H1 (cell line): Measurements from ENCODE around the gene OTUD1. TPM values are rescaled to one million over a fixed set of nuclear protein-coding genes. Genes with fewer than 3 reads are reported as not detected.

Source experiments
- BCL11A ChIP-seq, 2 experiments: IDR thresholded peaks; one replicate each; pipeline ENCODE4 v1.6.1; 2011; ENCODE audit warnings: low read depth in 2 of 2, low read length in 2 of 2, mild to moderate bottlenecking in 2 of 2
- CBX8 ChIP-seq: fragments of 300-800, 300-1000 bp; sonication (generic); IDR thresholded peaks from 2 replicates; pipeline ENCODE4 v1.7.1; 2016; ENCODE audit warnings: low read depth, low read length, borderline replicate concordance
- HDAC2 ChIP-seq, 2 experiments: fragments of 300-600 bp in 1 of 2; sonication (generic) in 1 of 2; IDR thresholded peaks; 2 replicates each; pipeline ENCODE4 v1.6.1; 2011 to 2012; ENCODE audit warnings: low read depth in 2 of 2, low read length in 2 of 2, mild to moderate bottlenecking in 2 of 2, moderate library complexity in 2 of 2, borderline replicate concordance in 1 of 2, inconsistent platforms in 1 of 2
- SP4 ChIP-seq: IDR thresholded peaks from 2 replicates; pipeline ENCODE4 v1.6.1; 2012; ENCODE audit warnings: low read length, inconsistent platforms
- TEAD4 ChIP-seq: IDR thresholded peaks from 2 replicates; pipeline ENCODE4 v1.6.1; 2012; ENCODE audit warnings: low read depth, low read length, inconsistent platforms, mixed read lengths
- polyA plus RNA-seq, 7 experiments: library from polyadenylated mRNA; depleted of rRNA in 3 of 7; stranded (reverse) in 5 of 7; unstranded in 2 of 7; fragments of >200 nt in 5 of 7; fragments of 200-250 nt in 2 of 7; gene quantifications; 1 replicate in 5 of 7; 2 replicates in 1 of 7; 4 replicates in 1 of 7; pipeline versions ENCODE4 v1.2.1 to v1.2.3, GENCODE V29; 2011 to 2013; ENCODE audit warnings: missing spikeins in 2 of 7, mixed read lengths in 2 of 7
- total RNA-seq: library from RNA; stranded (reverse); fragmentation: NEBNext Ultra II Directional; extraction: Animal tissue kit (Norgen Biotek cat#: 25700); gene quantifications from 2 replicates; pipeline ENCODE4 v1.2.1, GENCODE V29; 2021
- TF ChIP-seq, protein P1 (sequence below): fragments of 300-600 bp; sonication (generic); IDR thresholded peaks from 2 replicates; pipeline ENCODE4 v1.7.1; 2012; ENCODE audit warnings: low read length, moderate library complexity, mild to moderate bottlenecking, inconsistent platforms; ENCODE audit not compliant: insufficient replicate concordance

Gene OTUD1
- total and polyA plus RNA-seq, 2 of the 8 experiments (the other 6 are each of a cell fraction or from before 2014, with no cell fraction given): 1.3 to 7.1 TPM

DNA sequence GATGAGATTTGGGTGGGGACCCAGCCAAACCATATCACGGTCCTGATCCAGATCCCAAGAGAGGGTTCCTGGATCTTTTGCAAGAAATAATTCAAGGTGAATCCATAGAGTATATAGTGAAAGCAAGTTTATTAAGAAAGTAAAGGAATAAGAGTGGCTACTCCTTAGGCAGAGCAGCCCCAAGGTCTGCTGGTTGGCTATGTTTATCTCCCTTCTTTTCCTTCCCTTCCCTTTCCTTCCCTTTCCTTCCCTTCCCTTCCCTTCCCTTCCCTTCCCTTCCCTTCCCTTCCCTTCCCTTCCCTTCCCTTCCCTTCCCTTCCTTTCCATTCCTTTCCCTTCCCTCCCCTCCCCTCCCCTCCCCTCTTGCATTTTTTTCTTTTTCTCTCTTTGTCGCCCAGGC is 35.2 kb downstream of the OTUD1 start (continued):
- TF ChIP-seq, protein P1, sequence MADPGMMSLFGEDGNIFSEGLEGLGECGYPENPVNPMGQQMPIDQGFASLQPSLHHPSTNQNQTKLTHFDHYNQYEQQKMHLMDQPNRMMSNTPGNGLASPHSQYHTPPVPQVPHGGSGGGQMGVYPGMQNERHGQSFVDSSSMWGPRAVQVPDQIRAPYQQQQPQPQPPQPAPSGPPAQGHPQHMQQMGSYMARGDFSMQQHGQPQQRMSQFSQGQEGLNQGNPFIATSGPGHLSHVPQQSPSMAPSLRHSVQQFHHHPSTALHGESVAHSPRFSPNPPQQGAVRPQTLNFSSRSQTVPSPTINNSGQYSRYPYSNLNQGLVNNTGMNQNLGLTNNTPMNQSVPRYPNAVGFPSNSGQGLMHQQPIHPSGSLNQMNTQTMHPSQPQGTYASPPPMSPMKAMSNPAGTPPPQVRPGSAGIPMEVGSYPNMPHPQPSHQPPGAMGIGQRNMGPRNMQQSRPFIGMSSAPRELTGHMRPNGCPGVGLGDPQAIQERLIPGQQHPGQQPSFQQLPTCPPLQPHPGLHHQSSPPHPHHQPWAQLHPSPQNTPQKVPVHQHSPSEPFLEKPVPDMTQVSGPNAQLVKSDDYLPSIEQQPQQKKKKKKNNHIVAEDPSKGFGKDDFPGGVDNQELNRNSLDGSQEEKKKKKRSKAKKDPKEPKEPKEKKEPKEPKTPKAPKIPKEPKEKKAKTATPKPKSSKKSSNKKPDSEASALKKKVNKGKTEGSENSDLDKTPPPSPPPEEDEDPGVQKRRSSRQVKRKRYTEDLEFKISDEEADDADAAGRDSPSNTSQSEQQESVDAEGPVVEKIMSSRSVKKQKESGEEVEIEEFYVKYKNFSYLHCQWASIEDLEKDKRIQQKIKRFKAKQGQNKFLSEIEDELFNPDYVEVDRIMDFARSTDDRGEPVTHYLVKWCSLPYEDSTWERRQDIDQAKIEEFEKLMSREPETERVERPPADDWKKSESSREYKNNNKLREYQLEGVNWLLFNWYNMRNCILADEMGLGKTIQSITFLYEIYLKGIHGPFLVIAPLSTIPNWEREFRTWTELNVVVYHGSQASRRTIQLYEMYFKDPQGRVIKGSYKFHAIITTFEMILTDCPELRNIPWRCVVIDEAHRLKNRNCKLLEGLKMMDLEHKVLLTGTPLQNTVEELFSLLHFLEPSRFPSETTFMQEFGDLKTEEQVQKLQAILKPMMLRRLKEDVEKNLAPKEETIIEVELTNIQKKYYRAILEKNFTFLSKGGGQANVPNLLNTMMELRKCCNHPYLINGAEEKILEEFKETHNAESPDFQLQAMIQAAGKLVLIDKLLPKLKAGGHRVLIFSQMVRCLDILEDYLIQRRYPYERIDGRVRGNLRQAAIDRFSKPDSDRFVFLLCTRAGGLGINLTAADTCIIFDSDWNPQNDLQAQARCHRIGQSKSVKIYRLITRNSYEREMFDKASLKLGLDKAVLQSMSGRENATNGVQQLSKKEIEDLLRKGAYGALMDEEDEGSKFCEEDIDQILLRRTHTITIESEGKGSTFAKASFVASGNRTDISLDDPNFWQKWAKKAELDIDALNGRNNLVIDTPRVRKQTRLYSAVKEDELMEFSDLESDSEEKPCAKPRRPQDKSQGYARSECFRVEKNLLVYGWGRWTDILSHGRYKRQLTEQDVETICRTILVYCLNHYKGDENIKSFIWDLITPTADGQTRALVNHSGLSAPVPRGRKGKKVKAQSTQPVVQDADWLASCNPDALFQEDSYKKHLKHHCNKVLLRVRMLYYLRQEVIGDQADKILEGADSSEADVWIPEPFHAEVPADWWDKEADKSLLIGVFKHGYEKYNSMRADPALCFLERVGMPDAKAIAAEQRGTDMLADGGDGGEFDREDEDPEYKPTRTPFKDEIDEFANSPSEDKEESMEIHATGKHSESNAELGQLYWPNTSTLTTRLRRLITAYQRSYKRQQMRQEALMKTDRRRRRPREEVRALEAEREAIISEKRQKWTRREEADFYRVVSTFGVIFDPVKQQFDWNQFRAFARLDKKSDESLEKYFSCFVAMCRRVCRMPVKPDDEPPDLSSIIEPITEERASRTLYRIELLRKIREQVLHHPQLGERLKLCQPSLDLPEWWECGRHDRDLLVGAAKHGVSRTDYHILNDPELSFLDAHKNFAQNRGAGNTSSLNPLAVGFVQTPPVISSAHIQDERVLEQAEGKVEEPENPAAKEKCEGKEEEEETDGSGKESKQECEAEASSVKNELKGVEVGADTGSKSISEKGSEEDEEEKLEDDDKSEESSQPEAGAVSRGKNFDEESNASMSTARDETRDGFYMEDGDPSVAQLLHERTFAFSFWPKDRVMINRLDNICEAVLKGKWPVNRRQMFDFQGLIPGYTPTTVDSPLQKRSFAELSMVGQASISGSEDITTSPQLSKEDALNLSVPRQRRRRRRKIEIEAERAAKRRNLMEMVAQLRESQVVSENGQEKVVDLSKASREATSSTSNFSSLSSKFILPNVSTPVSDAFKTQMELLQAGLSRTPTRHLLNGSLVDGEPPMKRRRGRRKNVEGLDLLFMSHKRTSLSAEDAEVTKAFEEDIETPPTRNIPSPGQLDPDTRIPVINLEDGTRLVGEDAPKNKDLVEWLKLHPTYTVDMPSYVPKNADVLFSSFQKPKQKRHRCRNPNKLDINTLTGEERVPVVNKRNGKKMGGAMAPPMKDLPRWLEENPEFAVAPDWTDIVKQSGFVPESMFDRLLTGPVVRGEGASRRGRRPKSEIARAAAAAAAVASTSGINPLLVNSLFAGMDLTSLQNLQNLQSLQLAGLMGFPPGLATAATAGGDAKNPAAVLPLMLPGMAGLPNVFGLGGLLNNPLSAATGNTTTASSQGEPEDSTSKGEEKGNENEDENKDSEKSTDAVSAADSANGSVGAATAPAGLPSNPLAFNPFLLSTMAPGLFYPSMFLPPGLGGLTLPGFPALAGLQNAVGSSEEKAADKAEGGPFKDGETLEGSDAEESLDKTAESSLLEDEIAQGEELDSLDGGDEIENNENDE: no peak
- TF ChIP-seq SP4 (no peak), BCL11A (IDR thresholded peaks at IDR 0.05; ENCODE audit: low read depth in 2 of 2, low read length in 2 of 2) (no peak), HDAC2 (IDR thresholded peaks at IDR 0.05; ENCODE audit: borderline replicate concordance in 1 of 2, low read depth in 2 of 2, low read length in 2 of 2) (no peak), CBX8 (no peak), TEAD4 (no peak)
